CD4-positive, CD25-positive, alpha-beta regulatory T cell (primary cell): ENCODE results near the gene CBX3. TPM values are rescaled to one million over a fixed set of nuclear protein-coding genes. Genes with fewer than 3 reads are reported as not detected.
"Not testable (repeated sequence)": the region's sequence is repeated elsewhere in the genome, so short reads cannot be mapped to it uniquely, and the experiment has no call there.

Source experiments
- ATAC-seq, 2 donors: fragments of 150-1000 bp; cut with Tn5 transposase; one replicate each; pipeline ENCODE4 v1.10.0; 2021; ENCODE audit warnings: low read depth in 2 of 2, moderate number of reproducible peaks in 2 of 2, moderate library complexity in 1 of 2
- DNase-seq, 3 donors: peaks; one replicate each; pipeline versions ENCODE4 v3.0.0 to v3.0.0-alpha.2; 2012 to 2022; ENCODE audit warnings: mixed read lengths in 1 of 3
- H3K27ac ChIP-seq: one replicate; pipeline ENCODE4 v1.7.0; 2013; ENCODE audit warnings: mild to moderate bottlenecking, low read length; ENCODE audit not compliant: insufficient read depth, poor library complexity, severe bottlenecking
- H3K27me3 ChIP-seq: one replicate; pipeline ENCODE4 v1.7.0; 2013; ENCODE audit warnings: low read length; ENCODE audit not compliant: control insufficient read depth, insufficient read depth
- H3K36me3 ChIP-seq: one replicate; pipeline ENCODE4 v1.7.0; 2013; ENCODE audit warnings: mild to moderate bottlenecking, low read length, moderate library complexity; ENCODE audit not compliant: control insufficient read depth, insufficient read depth
- H3K4me1 ChIP-seq: 2 replicates; pipeline ENCODE4 v1.7.0; 2013; ENCODE audit warnings: mild to moderate bottlenecking, low read length; ENCODE audit not compliant: insufficient read depth, control insufficient read depth, poor library complexity, severe bottlenecking
- H3K4me3 ChIP-seq: one replicate; pipeline ENCODE4 v1.7.0; 2013; ENCODE audit warnings: low read depth, mild to moderate bottlenecking, low read length, moderate library complexity
- H3K9me3 ChIP-seq, 2 experiments: 1 replicate in 1 of 2; 2 replicates in 1 of 2; pipeline ENCODE4 v1.7.0; 2013; ENCODE audit warnings: low read length in 2 of 2, mild to moderate bottlenecking in 1 of 2, moderate library complexity in 1 of 2; ENCODE audit not compliant: control insufficient read depth in 2 of 2
- H3K27ac Mint-ChIP-seq, 3 donors: one replicate each; pipeline ENCODE4 v1.8.0; 2020 to 2022; ENCODE audit warnings: mild to moderate bottlenecking in 3 of 3, mixed read lengths in 3 of 3, moderate library complexity in 2 of 3
- H3K27me3 Mint-ChIP-seq: one replicate; pipeline ENCODE4 v1.8.0; 2022; ENCODE audit warnings: mild to moderate bottlenecking, mixed read lengths
- H3K36me3 Mint-ChIP-seq: one replicate; pipeline ENCODE4 v1.8.0; 2020; ENCODE audit warnings: mixed read lengths
- H3K4me1 Mint-ChIP-seq, 4 donors: one replicate each; pipeline ENCODE4 v1.8.0; 2020 to 2022; ENCODE audit warnings: mixed read lengths in 4 of 4, mild to moderate bottlenecking in 1 of 4
- H3K4me3 Mint-ChIP-seq, 4 donors: one replicate each; pipeline ENCODE4 v1.8.0; 2020 to 2022; ENCODE audit warnings: mild to moderate bottlenecking in 4 of 4, mixed read lengths in 4 of 4, moderate library complexity in 3 of 4
- H3K9me3 Mint-ChIP-seq, 7 donors: one replicate each; pipeline ENCODE4 v1.8.0; 2020 to 2022; ENCODE audit warnings: mixed read lengths in 7 of 7, mild to moderate bottlenecking in 3 of 7, moderate library complexity in 2 of 7
- polyA plus RNA-seq, 4 donors: library from polyadenylated mRNA; unstranded; fragments of 300-500 nt; fragmentation: Illumina TruSeq; gene quantifications; one replicate each; pipeline ENCODE4 v1.2.3, GENCODE V29; 2021
- total RNA-seq: library from RNA; stranded (reverse); gene quantifications from one replicate; pipeline ENCODE4 v1.2.3, GENCODE V29; 2022

CBX3 gene
- total and polyA plus RNA-seq, 5 donors from 2014 or later: 89.1 to 135 (median 124) TPM

DNA sequence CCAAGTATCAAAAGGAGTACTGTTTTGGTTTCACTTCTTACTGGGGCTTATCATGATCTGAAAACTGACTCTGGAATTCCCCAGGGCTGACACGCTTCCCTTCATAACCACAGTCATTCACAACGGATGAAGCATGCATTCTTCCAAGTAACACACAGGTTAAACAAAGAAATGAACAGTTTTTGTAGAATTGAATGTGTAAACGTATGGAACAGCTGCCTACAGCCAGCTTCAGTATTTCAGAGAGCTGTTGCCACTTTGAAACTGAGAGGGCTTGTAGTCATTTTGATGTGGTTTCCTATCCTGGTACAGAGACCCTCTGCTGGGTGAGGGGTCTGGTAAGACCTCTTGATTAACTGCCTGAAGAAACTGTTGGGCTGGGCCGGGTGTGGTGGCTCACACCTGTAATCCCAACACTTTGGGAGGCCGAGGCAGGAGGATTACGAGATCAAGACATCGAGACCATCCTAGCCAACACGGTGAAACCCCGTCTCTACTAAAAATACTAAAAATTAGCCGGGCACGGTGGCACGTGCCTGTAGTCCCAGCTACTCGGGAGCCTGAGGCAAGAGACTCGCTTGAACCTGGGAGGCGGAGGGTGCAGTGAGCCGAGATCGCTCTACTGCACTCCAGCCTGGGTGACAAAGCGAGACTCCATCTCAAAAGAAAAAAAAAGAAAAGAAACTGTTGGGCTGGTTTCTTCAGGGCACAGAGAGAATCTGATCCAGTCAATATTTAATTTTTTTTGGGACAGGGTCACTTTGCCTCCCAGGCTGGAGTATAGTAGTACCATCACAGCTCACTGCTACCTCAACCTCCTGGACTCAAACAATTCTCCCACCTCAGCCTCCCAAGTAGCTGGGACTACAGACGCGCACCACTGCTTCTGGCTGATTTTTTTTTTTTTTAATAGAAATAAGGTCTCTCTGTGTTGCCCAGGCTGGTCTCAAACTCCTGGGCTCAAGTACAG is 44.8 kb upstream of the CBX3 start:
- no peak for ATAC-seq
- peak overlapping the region; percentile 73 for H3K4me3 ChIP-seq
- peaks cover 62% of the 10 kb centered on the region for H3K4me1 ChIP-seq
- DNase-seq: peak; percentile 39 to 67 (median 57)
- H3K27me3 Mint-ChIP-seq: no peaks in the 10 kb centered on the region
- H3K4me3 Mint-ChIP-seq: peak overlapping the region; percentile 97 to 100 (median 98)
- no peaks in the 10 kb centered on the region for H3K36me3 ChIP-seq
- H3K4me1 Mint-ChIP-seq: peaks cover 25 to 80% (median 64%) of the 10 kb centered on the region in 4 donors
- H3K9me3 Mint-ChIP-seq: peaks cover 0 to 2% (median 0%) of the 10 kb centered on the region in 7 donors
- H3K27ac Mint-ChIP-seq: peak overlapping the region; percentile 20 to 86 (median 78)
- H3K27ac ChIP-seq: peak overlapping the region; percentile 87
- H3K36me3 Mint-ChIP-seq: no peaks in the 10 kb centered on the region
- no peaks in the 10 kb centered on the region for H3K27me3 ChIP-seq
- H3K9me3 ChIP-seq: no peaks in the 10 kb centered on the region

DNA sequence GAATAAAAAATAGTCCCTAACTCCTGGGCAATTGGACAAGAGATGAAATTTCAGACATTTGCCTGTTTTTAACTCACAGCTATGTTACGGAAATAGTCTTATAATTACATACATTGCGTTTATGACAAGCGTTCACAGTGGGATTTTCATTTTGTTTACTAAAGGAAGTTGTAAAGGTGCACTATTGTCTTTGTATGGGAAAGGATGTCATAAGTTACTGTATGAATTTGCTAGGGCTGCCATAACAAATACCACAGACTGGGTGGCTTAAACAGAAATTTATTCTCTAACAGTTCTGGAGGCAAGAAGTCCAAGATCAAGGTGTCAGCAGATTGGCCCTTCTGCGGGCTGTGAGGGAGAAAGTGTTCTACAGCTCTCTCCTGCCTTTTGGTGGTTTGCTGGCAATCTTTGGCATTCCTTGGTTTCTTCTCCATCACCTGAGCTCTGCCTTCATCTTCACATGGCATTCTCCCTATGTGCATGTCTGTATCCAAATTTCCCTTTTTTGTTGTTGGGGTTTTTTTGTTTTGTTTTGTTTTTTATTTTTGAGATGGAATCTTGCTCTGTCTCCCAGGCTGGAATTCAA is 43.9 kb upstream of the CBX3 start:
- Histone ChIP-seq H3K4me1 (peaks cover 60% of the 10 kb centered on the region), H3K27me3 (no peaks in the 10 kb centered on the region), H3K27ac (peak overlapping the region; percentile 87), H3K4me3 (peak overlapping the region; percentile 73), H3K9me3 (no peaks in the 10 kb centered on the region), H3K36me3 (no peaks in the 10 kb centered on the region)
- Mint-ChIP-seq H3K4me1 (peaks cover 25 to 84% (median 63%) of the 10 kb centered on the region in 4 donors), H3K4me3 (peak overlapping the region in 3 of 4 donors; percentile 29 to 100 (median 97)), H3K9me3 (peaks cover 0 to 2% (median 0%) of the 10 kb centered on the region in 7 donors), H3K27me3 (no peaks in the 10 kb centered on the region), H3K36me3 (no peaks in the 10 kb centered on the region), H3K27ac (peak overlapping the region in 2 of 3 donors; percentile 20 to 75)
- DNase-seq (no peak), ATAC-seq (no peak)

DNA sequence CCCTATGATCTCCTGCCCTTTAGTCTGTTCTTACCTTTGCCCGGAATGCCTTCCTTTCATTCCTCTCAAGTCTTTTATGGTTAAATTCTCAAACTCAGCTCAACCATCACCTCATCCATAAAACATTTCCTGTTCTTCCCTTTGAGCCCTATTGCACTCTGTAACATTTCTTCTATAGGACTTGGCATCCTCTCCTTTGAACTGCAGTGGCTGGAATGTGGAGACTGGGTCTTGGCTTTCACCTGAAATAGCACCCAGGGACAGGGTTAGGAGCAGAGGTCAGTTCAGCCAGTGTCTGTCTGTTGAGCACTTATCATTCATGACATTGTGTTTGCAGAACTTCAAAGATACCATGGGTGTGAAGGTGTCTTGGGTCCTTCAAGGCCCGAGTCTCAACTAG is 42.3 kb upstream of the CBX3 start:
- Mint-ChIP-seq H3K4me3 (peak overlapping the region in 3 of 4 donors; percentile 17 to 49 (median 26)), H3K4me1 (peaks cover 25 to 76% (median 53%) of the 10 kb centered on the region in 4 donors), H3K27me3 (no peaks in the 10 kb centered on the region), H3K9me3 (peaks cover 0 to 5% (median 0%) of the 10 kb centered on the region in 7 donors), H3K36me3 (peaks cover 4% of the 10 kb centered on the region), H3K27ac (peak overlapping the region; percentile 20 to 85 (median 43))
- Histone ChIP-seq H3K4me3 (no peak overlapping the region), H3K9me3 (no peaks in the 10 kb centered on the region), H3K4me1 (peaks cover 47% of the 10 kb centered on the region), H3K27me3 (no peaks in the 10 kb centered on the region), H3K27ac (peak overlapping the region; percentile 26), H3K36me3 (no peaks in the 10 kb centered on the region)
- DNase-seq: no peak
- ATAC-seq: no peak

DNA sequence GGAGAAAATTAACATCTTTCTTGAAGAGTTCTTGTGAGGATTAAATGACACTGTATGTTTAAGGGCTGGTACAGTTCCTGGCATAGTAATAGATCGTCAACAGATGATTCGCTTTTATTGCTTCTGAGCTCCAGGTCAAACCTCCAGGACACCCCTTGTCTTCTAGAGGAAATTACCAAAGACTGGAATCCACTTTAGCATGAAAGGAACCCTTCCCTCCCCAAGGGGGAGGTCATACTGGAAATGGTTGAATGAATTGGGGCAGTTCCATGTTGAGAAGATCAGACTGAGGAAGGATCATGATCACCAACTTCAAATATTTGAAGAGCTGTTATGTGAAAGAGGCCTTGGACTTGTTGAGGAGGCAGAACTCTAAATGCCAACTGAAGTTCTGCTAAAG is 40.6 kb upstream of the CBX3 start:
- Mint-ChIP-seq H3K4me3 (peak overlapping the region in 2 of 4 donors; percentile 8 to 55), H3K27me3 (no peaks in the 10 kb centered on the region), H3K9me3 (peaks cover 0 to 5% (median 2%) of the 10 kb centered on the region in 7 donors), H3K27ac (peak overlapping the region in 2 of 3 donors; percentile 43 to 51), H3K36me3 (peaks cover 4% of the 10 kb centered on the region), H3K4me1 (peaks cover 18 to 70% (median 43%) of the 10 kb centered on the region in 4 donors)
- Histone ChIP-seq H3K9me3 (no peaks in the 10 kb centered on the region), H3K4me3 (no peak overlapping the region), H3K4me1 (peaks cover 31% of the 10 kb centered on the region), H3K27ac (no peak overlapping the region), H3K27me3 (no peaks in the 10 kb centered on the region), H3K36me3 (no peaks in the 10 kb centered on the region)
- DNase-seq: no peak
- ATAC-seq: no peak

DNA sequence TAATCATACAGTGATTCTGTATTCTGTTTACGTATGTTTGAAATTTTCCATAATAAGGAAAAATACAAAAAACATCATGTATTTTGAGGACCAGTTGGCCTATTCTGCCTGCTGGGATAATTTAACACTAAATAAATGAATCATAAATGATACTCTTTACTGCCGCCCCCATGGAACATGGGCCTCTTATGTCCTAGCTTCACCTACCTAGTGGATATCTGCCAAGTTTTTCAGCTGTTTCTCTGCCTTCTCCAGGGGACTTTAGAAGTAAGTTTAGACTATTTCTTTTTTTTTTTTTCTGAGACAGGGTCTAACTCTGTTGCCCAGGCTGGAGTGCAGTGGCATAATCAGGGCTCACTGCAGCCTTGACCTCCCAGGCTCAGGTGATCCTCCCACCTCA is 39.1 kb upstream of the CBX3 start:
- Histone ChIP-seq H3K27me3 (no peaks in the 10 kb centered on the region), H3K4me1 (peaks cover 26% of the 10 kb centered on the region), H3K9me3 (no peaks in the 10 kb centered on the region), H3K4me3 (no peak overlapping the region), H3K36me3 (no peaks in the 10 kb centered on the region), H3K27ac (no peak overlapping the region)
- ATAC-seq (no peak), DNase-seq (no peak)
- Mint-ChIP-seq H3K4me1 (peaks cover 26 to 70% (median 45%) of the 10 kb centered on the region in 4 donors), H3K36me3 (peaks cover 4% of the 10 kb centered on the region), H3K9me3 (peaks cover 0 to 5% (median 2%) of the 10 kb centered on the region in 7 donors), H3K27me3 (no peaks in the 10 kb centered on the region), H3K4me3 (no peak overlapping the region), H3K27ac (no peak overlapping the region)

DNA sequence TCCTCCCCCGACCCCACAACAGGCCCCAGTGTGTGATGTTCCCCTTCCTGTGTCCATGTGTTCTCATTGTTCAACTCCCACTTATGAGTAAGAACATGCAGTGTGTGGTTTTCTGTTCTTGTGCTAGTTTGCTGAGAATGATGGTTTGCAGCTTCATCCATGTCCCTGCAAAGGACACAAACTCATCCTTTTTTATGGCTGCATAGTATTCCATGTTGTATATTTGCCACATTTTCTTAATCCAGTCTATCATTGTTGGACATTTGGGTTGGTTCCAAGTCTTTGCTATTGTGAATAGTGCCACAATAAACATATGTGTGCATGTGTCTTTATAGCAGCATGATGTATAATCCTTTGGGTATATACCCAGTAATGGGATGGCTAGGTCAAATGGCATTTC is 37.7 kb upstream of the CBX3 start:
- not testable (repeated sequence) for ATAC-seq, H3K4me3 ChIP-seq, H3K9me3 Mint-ChIP-seq, H3K27ac ChIP-seq, H3K36me3 ChIP-seq, H3K27ac Mint-ChIP-seq, H3K9me3 ChIP-seq, DNase-seq, H3K27me3 ChIP-seq, H3K36me3 Mint-ChIP-seq, H3K4me3 Mint-ChIP-seq, H3K27me3 Mint-ChIP-seq
- peaks cover 26 to 59% (median 40%) of the 10 kb centered on the region in 4 donors for H3K4me1 Mint-ChIP-seq
- peaks cover 21% of the 10 kb centered on the region for H3K4me1 ChIP-seq

DNA sequence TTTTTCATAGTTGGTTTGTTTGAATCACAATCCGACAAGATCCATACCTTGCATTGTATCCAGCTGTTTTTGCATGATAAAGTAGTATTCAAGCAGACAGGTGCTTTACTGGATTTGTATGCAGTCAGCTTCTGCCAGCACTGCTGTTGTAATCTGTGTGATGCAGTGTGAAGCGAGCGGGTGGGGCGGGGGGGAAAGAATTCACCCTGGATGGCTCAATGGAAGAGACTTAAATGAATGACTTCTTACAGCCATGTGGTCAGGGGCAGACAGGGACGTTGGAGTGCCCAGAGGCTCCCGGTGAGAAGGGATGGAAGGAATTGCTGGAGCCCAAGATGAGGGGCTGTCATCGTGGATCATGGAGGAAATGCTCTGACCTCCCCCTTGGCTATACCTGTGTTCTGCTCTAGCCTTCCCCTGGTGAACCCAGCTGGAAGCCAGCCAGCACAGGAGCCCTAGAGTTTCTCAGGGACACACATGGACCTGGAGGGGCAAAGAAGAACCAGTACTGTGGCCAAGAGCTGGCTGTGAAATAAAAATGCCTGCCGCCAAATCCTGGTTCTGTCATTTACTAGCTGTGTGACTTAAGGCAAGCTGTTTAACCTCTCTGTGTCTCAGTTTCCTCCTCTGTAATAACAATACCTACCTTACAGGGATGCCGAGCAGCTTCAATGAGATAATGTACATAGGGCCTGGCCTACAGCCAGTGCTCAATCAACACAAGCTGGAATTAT is 35.4 kb upstream of the CBX3 start:
- no peaks in the 10 kb centered on the region for H3K9me3 ChIP-seq
- peaks cover 14% of the 10 kb centered on the region for H3K4me1 ChIP-seq
- H3K27ac Mint-ChIP-seq: peak overlapping the region in 2 of 3 donors; percentile 73 to 91
- ATAC-seq: no peak
- peaks cover 13 to 49% (median 22%) of the 10 kb centered on the region in 4 donors for H3K4me1 Mint-ChIP-seq
- H3K9me3 Mint-ChIP-seq: peaks cover 0 to 3% (median 0%) of the 10 kb centered on the region in 7 donors
- DNase-seq: no peak
- H3K36me3 Mint-ChIP-seq: peaks cover 13% of the 10 kb centered on the region
- H3K4me3 ChIP-seq: peak overlapping the region; percentile 30
- H3K36me3 ChIP-seq: peaks cover 10% of the 10 kb centered on the region
- no peaks in the 10 kb centered on the region for H3K27me3 Mint-ChIP-seq
- H3K27ac ChIP-seq: peak overlapping the region; percentile 68
- peak overlapping the region in 1 of 4 donors; percentile 24 for H3K4me3 Mint-ChIP-seq
- H3K27me3 ChIP-seq: no peaks in the 10 kb centered on the region
